Stimulated activated CD4-positive, alpha-beta T cell treated with anti-CD3 and anti-CD28 coated beads, Interleukin-2, amount 100 ng/mL, for 4 hours (primary cell): ENCODE results near the gene ASB10.

Source experiments
- DNase-seq: peaks from one replicate; pipeline ENCODE4 v3.0.0-alpha.2; 2020; ENCODE audit warnings: low read depth

Gene ASB10

GRCh38 chr7:151166629-151167196 lies 20.3 kb downstream of the ASB10 start:
- no peak for DNase-seq

- DNase-seq: no peak
Observed at GRCh38 chr7:151161757-151162156, 25.3 kb downstream of the ASB10 start.

GRCh38 chr7:151157645-151158329 lies 29.3 kb downstream of the ASB10 start:
- DNase-seq: no peak

- DNase-seq: no peak
Observed at GRCh38 chr7:151152643-151153513, 34.2 kb downstream of the ASB10 start.

GRCh38 chr7:151150388-151150787 lies 36.7 kb downstream of the ASB10 start:
- no peak for DNase-seq

GRCh38 chr7:151148319-151149259 lies 38.5 kb downstream of the ASB10 start:
- DNase-seq: no peak

- no peak for DNase-seq
Observed at GRCh38 chr7:151146761-151147160, 40.3 kb downstream of the ASB10 start.

GRCh38 chr7:151144387-151144786 lies 42.7 kb downstream of the ASB10 start:
- DNase-seq: no peak

- no peak for DNase-seq
Observed at GRCh38 chr7:151143261-151144015, 43.6 kb downstream of the ASB10 start.

- no peak for DNase-seq
Observed at GRCh38 chr7:151142686-151143040, 44.4 kb downstream of the ASB10 start.

- no peak for DNase-seq
Observed at GRCh38 chr7:151141855-151142685, 45.0 kb downstream of the ASB10 start.

GRCh38 chr7:151141311-151141854 lies 45.7 kb downstream of the ASB10 start:
- DNase-seq: no peak

- DNase-seq: no peak
Observed at GRCh38 chr7:151140826-151141225, 46.2 kb downstream of the ASB10 start.

GRCh38 chr7:151139791-151140190 lies 47.3 kb downstream of the ASB10 start:
- DNase-seq: no peak

GRCh38 chr7:151139071-151139790 lies 47.8 kb downstream of the ASB10 start:
- DNase-seq: no peak

- DNase-seq: no peak
Observed at GRCh38 chr7:151138153-151138851, 48.7 kb downstream of the ASB10 start.

GRCh38 chr7:151137791-151138152 lies 49.3 kb downstream of the ASB10 start:
- no peak for DNase-seq

- DNase-seq: no peak
Observed at GRCh38 chr7:151137076-151137675, 49.9 kb downstream of the ASB10 start.
